K562 treated with DMSO at 1 percent for 48 hours (cell line): ENCODE data around the gene SIVA1. TPM values are rescaled to one million over a fixed set of nuclear protein-coding genes. Genes with fewer than 3 reads are reported as not detected.

Source experiments
- total RNA-seq: library from RNA; unstranded; fragments of 300-600 nt; gene quantifications from 2 replicates; pipeline ENCODE4 v1.2.3, GENCODE V29; 2022; ENCODE audit warnings: low replicate concordance; ENCODE audit errors: extremely low read depth

Gene SIVA1
- not detected in 2 replicates for total RNA-seq

GRCh38 chr14:104752735-104753527 is at the start of gene SIVA1:
TSS of gene SIVA1 (plus strand) at chr14:104753147. CDS start at chr14:104753202, 55 bp downstream.

GRCh38 chr14:104723651-104724406 is 29.1 kb upstream of the SIVA1 start, which contains the start of gene ADSS1:
TSS of gene ADSS1 (plus strand) at chr14:104724229. CDS start at chr14:104724271, 42 bp downstream.

GRCh38 chr14:104794993-104795780 is 42.2 kb downstream of the SIVA1 start, which contains the start of gene AKT1:
TSS of gene AKT1 (minus strand) at chr14:104795748. CDS start at chr14:104792643, 3,105 bp downstream.

GRCh38 chr14:104800771-104801519 is 48.0 kb downstream of the SIVA1 start, which contains the start of gene ZBTB42:
TSS of gene ZBTB42 (plus strand) at chr14:104801101. CDS start at chr14:104801198, 97 bp downstream.

Other genes with a start within 250 kb of the SIVA1 start
- not detected in 2 replicates for gene C14orf180, start 173.4 kb upstream of the SIVA1 start, total RNA-seq
- gene TMEM179, start 148.4 kb upstream of the SIVA1 start, total RNA-seq: not detected in 2 replicates
- gene INF2, start 63.5 kb upstream of the SIVA1 start, total RNA-seq: not detected in 2 replicates
- gene ADSS1, start 28.9 kb upstream of the SIVA1 start, total RNA-seq: not detected in 2 replicates
- gene AKT1, start 42.6 kb downstream of the SIVA1 start, total RNA-seq: not detected in 2 replicates
- gene ZBTB42, start 48.0 kb downstream of the SIVA1 start, total RNA-seq: not detected in 2 replicates
- gene CEP170B, start 112.1 kb downstream of the SIVA1 start, total RNA-seq: not detected in 2 replicates
- gene PLD4, start 171.7 kb downstream of the SIVA1 start, total RNA-seq: not detected in 2 replicates
- gene AHNAK2, start 225.2 kb downstream of the SIVA1 start, total RNA-seq: not detected in 2 replicates
- not detected in 2 replicates for gene CLBA1, start 232.6 kb downstream of the SIVA1 start, total RNA-seq